ENCODE measurements around the gene CDH24.
"Not testable (repeated sequence)": the region's sequence is repeated elsewhere in the genome, so short reads cannot be mapped to it uniquely, and the experiment has no call there.

The CDH24 gene

GRCh38 chr14:23009483-23009938 is 47.8 kb downstream of the CDH24 start:
- in situ Hi-C loops (cut with HindIII; ENCODE audit: low pct_unique_long_range_greater_than_20kb, low sequenced_read_pairs): no loop called here
- TF ChIP-seq JUND (IDR thresholded peaks at IDR 0.05; ENCODE audit: low read depth): no peak
- no peak for DNase-seq (ENCODE audit: low read depth in 1 of 2, low spot score in 1 of 2)

GRCh38 chr14:23008831-23009230 is 48.5 kb downstream of the CDH24 start:
- no peak for TF ChIP-seq JUND (IDR thresholded peaks at IDR 0.05; ENCODE audit: low read depth)
- in situ Hi-C loops (cut with HindIII; ENCODE audit: low pct_unique_long_range_greater_than_20kb, low sequenced_read_pairs): no loop called here
- no peak for DNase-seq (ENCODE audit: low read depth in 1 of 2, low spot score in 1 of 2)

- TF ChIP-seq JUND (IDR thresholded peaks at IDR 0.05; ENCODE audit: low read depth): no peak
- in situ Hi-C loops (cut with HindIII; ENCODE audit: low pct_unique_long_range_greater_than_20kb, low sequenced_read_pairs): no loop called here
- peak; percentile 87 to 97 for DNase-seq (ENCODE audit: low read depth in 1 of 2, low spot score in 1 of 2)
Measured at GRCh38 chr14:23006544-23007419, 50.5 kb downstream of the CDH24 start.

- TF ChIP-seq JUND (IDR thresholded peaks at IDR 0.05; ENCODE audit: low read depth): no peak
- in situ Hi-C loops (cut with HindIII; ENCODE audit: low pct_unique_long_range_greater_than_20kb, low sequenced_read_pairs): no loop called here
- DNase-seq (ENCODE audit: low read depth in 1 of 2, low spot score in 1 of 2): no peak
Measured at GRCh38 chr14:23006188-23006534, 51.2 kb downstream of the CDH24 start.

- no peak for TF ChIP-seq JUND (IDR thresholded peaks at IDR 0.05; ENCODE audit: low read depth)
- in situ Hi-C loops (cut with HindIII; ENCODE audit: low pct_unique_long_range_greater_than_20kb, low sequenced_read_pairs): no loop called here
- no peak for DNase-seq (ENCODE audit: low read depth in 1 of 2, low spot score in 1 of 2)
Measured at GRCh38 chr14:23005451-23006187, 51.7 kb downstream of the CDH24 start.

- in situ Hi-C loops (cut with HindIII; ENCODE audit: low pct_unique_long_range_greater_than_20kb, low sequenced_read_pairs); DNase-seq (ENCODE audit: low read depth in 1 of 2, low spot score in 1 of 2): not testable (repeated sequence)
Measured at GRCh38 chr14:23004274-23004673, 53.0 kb downstream of the CDH24 start.

GRCh38 chr14:23002592-23002991 is 54.7 kb downstream of the CDH24 start:
- DNase-seq (ENCODE audit: low read depth in 1 of 2, low spot score in 1 of 2): no peak
- in situ Hi-C loops (cut with HindIII; ENCODE audit: low pct_unique_long_range_greater_than_20kb, low sequenced_read_pairs): no loop called here
- TF ChIP-seq JUND (IDR thresholded peaks at IDR 0.05; ENCODE audit: low read depth): no peak

- in situ Hi-C loops (cut with HindIII; ENCODE audit: low pct_unique_long_range_greater_than_20kb, low sequenced_read_pairs): no loop called here
- TF ChIP-seq JUND (IDR thresholded peaks at IDR 0.05; ENCODE audit: low read depth): no peak
- DNase-seq (ENCODE audit: low read depth in 1 of 2, low spot score in 1 of 2): no peak
Measured at GRCh38 chr14:23000860-23001259, 56.5 kb downstream of the CDH24 start.

GRCh38 chr14:22998329-22999012 is 58.8 kb downstream of the CDH24 start:
- no peak for TF ChIP-seq JUND (IDR thresholded peaks at IDR 0.05; ENCODE audit: low read depth)
- in situ Hi-C loops (cut with HindIII; ENCODE audit: low pct_unique_long_range_greater_than_20kb, low sequenced_read_pairs): no loop called here
- DNase-seq (ENCODE audit: low read depth in 1 of 2, low spot score in 1 of 2): no peak

GRCh38 chr14:22997676-22998323 is 59.5 kb downstream of the CDH24 start:
- in situ Hi-C loops (cut with HindIII; ENCODE audit: low pct_unique_long_range_greater_than_20kb, low sequenced_read_pairs): no loop called here
- no peak for TF ChIP-seq JUND (IDR thresholded peaks at IDR 0.05; ENCODE audit: low read depth)
- no peak for DNase-seq (ENCODE audit: low read depth in 1 of 2, low spot score in 1 of 2)

Measured in T47D (cell line).